PC-3 (cell line): Measurements from ENCODE around the gene RAB20.

Experiments used
- CTCF ChIP-seq: fragments of 300-600 bp; sonication (generic); conservative IDR thresholded peaks from 2 replicates; pipeline ENCODE4 v1.5.1; 2017; ENCODE audit warnings: antibody characterized with exemption, low read depth, mild to moderate bottlenecking, low read length
- EZH2 ChIP-seq: fragments of 300-600 bp; sonication (generic); IDR thresholded peaks from one replicate; pipeline ENCODE4 v1.6.1; 2017; ENCODE audit warnings: antibody characterized with exemption, mild to moderate bottlenecking, low read length; ENCODE audit not compliant: unreplicated experiment
- EZH2phosphoT487 ChIP-seq: fragments of 300-600 bp; sonication (generic); IDR thresholded peaks from 2 replicates; pipeline ENCODE4 v1.6.1; 2018; ENCODE audit warnings: mild to moderate bottlenecking, antibody characterized with exemption, low read length, borderline replicate concordance

GRCh38 chr13:110576736-110577476, 15.4 kb upstream of the RAB20 start:
- TF ChIP-seq CTCF (no peak), EZH2 (no peak), EZH2phosphoT487 (no peak)
